Stimulated activated CD8-positive, alpha-beta memory T cell treated with anti-CD3 and anti-CD28 coated beads, Interleukin-7, amount 100 ng/mL, for 1 hour (primary cell): ENCODE measurements around the gene MLYCD.

Experiments used
- DNase-seq, 2 donors: peaks; one replicate each; pipeline ENCODE4 v3.0.0-alpha.2; 2020; ENCODE audit warnings: low read depth in 2 of 2

MLYCD gene

DNA sequence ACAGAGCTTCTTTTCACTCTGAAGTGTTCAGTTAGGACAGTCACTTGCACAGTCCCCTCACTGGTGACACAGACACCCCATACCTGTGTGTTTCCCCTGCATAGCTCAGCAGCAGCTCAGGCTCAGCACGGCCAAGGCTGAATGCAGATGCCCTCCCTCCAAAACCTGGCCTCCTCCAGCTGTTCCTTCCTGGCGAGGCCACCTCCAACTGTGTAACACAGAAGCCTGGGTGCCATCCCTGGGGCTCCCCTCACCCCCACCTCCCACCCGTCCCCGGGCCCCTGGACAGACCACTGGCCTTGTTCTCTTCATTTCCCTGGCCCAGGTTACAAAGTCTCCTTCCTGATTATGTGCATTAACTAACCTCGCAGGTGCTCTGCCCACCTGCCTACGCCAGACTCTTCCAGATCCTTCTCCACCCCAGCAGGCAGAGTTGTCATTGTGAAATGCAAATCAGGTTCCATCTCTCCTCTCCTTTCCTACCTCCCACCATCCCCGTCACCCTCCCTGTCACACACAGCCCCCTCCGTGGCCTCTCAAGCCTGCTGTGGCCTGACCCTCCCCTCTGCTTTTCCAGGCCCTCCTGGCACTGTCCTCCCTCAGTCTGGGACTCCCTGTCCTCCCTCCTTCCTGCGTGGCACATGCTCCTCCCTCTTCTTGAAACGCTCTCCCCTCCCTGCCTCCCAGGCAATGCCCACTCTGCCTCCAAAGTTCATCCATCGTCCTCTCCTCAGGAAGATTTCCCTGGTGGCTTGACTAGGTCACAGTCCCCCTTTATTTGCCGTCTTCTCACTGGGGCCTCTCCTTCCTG is 26.4 kb downstream of the MLYCD start:
- no peak for DNase-seq

GRCh38 chr16:83925957-83926725 is 27.2 kb downstream of the MLYCD start:
- no peak for DNase-seq

- DNase-seq, result peak; percentile 15 to 26
These were observed 27.9 kb downstream of the MLYCD start for GRCh38 chr16:83926726-83927397.

- no peak for DNase-seq
These were observed 29.6 kb downstream of the MLYCD start for GRCh38 chr16:83928341-83929055.

- no peak for DNase-seq
These were observed 31.1 kb downstream of the MLYCD start for GRCh38 chr16:83929811-83930555.

GRCh38 chr16:83930730-83931500 is 32.0 kb downstream of the MLYCD start:
- DNase-seq, result no peak

- no peak for DNase-seq
These were observed 32.6 kb downstream of the MLYCD start for GRCh38 chr16:83931556-83931955.

- no peak for DNase-seq
These were observed 33.4 kb downstream of the MLYCD start for GRCh38 chr16:83932304-83932703.

- no peak for DNase-seq
These were observed 34.2 kb downstream of the MLYCD start for GRCh38 chr16:83932955-83933673.

DNA sequence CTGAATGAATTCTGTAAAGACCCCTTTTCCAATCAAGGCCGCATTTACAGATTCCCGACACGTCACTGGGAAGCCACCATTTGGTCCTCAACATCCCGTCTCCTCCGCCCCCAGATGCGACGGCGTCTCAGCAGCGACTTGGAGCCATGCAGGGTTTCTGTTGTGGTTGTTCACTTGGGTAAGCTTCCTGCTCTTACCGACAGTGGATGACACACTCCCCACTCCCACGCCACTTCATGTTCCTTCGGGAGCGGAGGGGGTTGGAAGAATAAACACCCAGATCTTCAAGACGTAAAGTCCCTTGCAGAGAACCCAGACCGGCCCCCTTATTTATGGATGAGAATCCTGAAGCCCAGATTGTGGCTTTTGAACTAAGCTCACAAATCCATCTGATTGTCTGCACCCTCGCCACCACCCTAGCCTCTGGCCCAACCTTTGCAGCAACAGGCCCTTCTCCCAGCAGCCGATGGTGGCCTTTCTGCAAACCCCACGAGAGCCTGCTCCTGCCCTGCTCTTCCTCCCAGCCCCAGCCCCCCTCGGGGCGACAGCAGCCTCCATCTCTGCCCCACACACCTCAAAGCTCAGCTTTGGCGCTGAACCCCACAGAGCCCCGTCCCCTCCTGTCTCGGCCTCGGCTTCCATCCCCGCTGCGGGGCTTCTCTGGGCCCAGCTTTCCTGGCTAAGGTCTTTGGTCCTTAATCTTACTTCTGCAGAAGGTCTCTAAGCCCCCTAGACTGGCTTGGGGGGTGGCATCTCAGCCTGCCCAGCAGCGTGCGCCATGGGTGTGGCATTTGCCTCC is 35.2 kb downstream of the MLYCD start:
- no peak for DNase-seq

GRCh38 chr16:83934684-83934977 is 35.7 kb downstream of the MLYCD start:
- DNase-seq, result no peak

DNA sequence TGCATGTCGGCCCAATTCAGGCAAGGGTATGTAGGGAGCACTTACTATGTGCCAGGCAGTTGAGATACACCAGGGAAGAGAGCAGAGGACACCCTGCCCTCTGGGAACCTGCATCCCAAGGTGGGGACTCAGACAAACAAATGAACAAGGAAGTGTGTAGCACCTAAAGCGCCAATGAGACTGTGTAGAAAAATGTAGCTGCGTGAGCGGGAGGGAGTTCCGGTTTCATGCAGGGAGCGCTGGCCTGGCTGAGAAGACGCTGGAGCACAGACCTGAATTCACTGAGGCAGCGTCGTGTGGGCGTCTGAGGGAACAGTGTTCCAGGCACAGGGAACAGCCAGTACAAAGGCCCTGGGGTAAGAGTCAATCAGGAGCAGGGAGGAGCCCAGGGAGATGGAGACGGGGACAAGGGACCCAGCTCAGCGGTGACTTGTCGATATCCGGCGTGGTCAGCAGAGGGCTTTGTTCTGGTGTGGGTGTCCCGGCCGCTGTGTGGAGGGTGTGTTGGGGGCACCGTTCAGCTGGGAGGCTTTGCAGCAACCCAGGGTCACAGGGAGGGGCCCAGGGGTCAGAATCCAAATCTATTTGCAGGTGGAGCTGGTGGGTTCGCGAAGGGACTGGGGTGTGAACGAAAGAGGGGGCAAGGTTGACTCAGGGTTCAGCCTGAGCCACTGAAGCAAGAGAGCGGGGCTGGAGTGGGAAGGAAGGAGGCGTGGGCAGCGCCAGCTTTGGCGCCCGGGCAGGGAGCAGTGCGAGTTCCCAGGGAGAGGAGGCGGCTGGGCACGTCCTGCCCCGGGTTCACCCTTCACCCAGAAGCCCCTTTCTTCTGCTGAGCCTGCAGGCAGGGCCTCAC is 36.3 kb downstream of the MLYCD start:
- DNase-seq, result no peak

DNA sequence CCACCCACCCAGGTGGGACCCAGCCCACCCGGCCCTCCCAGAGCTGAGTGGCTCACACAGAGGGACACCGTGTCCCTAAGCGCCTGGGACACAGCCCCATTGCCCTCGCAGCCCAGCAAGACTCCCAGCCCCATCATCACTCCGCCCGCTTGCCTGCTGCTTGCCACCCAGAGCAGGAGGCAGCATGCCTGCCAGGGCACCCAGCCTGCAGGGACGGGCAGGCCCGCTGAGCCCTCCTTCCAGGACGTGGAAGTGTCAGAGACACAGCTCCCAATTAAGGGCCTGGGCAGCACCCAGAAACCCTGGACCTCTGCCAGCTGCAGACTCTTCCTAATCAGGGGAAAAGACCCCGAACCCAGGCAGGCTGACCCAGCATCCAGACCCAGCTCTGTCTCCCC is 36.9 kb downstream of the MLYCD start:
- DNase-seq, result no peak

- DNase-seq, result no peak
These were observed 37.8 kb downstream of the MLYCD start for GRCh38 chr16:83936581-83937165.

- no peak for DNase-seq
These were observed 38.4 kb downstream of the MLYCD start for GRCh38 chr16:83937267-83937666.

- no peak for DNase-seq
These were observed 39.3 kb downstream of the MLYCD start for GRCh38 chr16:83937922-83938885.
